Measurements from ENCODE around the gene SF3B6. TPM values are rescaled to one million over a fixed set of nuclear protein-coding genes. Genes with fewer than 3 reads are reported as not detected.
"Not testable (repeated sequence)": the region's sequence is repeated elsewhere in the genome, so short reads cannot be mapped to it uniquely, and the experiment has no call there.

Gene SF3B6
- total RNA-seq, 4 donors from 2014 or later = 72.1 to 101 (median 85.6) TPM

DNA sequence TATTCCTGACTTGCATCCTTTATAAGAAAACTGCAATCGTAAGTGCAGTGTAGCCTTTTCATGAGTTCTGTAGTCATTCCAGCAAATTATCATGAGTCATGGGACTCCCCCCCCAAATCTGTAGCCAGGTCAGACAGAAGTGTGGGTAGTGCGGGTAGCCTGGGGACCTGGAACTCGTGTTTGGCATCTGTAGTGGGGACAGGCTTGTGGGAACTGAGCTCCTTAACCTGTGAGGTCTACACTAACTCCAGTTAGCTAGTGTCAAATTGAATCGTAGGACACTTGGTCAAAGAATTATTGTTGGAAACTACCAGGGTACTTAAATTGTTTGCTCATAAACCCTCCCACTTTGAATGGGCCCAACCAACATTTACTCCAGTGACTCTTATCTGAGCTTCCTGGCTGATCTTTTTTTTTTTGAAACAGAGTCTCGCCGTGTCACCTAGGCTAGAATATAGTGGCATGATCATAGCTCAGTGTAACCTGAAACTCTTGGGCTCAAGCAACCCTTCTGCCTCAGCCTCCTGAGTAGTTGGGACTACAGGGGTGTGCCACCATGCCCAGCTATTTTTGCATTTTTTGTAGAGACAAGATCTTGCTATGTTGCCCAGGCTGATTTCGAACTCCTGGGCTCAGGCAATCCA is 34.7 kb upstream of the SF3B6 start:
- Histone ChIP-seq H3K27ac (no peak overlapping the region), H3K9me3 (no peaks in the 10 kb centered on the region), H3K4me3 (no peak overlapping the region), H3K27me3 (no peaks in the 10 kb centered on the region), H3K36me3 (peaks cover 3% of the 10 kb centered on the region), H3K4me1 (no peaks in the 10 kb centered on the region)
- WGBS = 80% methylated on average over 7 of the region's 7 CpGs
- TF ChIP-seq, protein P1, sequence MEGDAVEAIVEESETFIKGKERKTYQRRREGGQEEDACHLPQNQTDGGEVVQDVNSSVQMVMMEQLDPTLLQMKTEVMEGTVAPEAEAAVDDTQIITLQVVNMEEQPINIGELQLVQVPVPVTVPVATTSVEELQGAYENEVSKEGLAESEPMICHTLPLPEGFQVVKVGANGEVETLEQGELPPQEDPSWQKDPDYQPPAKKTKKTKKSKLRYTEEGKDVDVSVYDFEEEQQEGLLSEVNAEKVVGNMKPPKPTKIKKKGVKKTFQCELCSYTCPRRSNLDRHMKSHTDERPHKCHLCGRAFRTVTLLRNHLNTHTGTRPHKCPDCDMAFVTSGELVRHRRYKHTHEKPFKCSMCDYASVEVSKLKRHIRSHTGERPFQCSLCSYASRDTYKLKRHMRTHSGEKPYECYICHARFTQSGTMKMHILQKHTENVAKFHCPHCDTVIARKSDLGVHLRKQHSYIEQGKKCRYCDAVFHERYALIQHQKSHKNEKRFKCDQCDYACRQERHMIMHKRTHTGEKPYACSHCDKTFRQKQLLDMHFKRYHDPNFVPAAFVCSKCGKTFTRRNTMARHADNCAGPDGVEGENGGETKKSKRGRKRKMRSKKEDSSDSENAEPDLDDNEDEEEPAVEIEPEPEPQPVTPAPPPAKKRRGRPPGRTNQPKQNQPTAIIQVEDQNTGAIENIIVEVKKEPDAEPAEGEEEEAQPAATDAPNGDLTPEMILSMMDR (IDR thresholded peaks at IDR 0.05) = no peak
- no peak for TF ChIP-seq POLR2A (IDR thresholded peaks at IDR 0.05)
- TF ChIP-seq EP300 (IDR thresholded peaks at IDR 0.05) = no peak
- TF ChIP-seq POLR2AphosphoS5 (IDR thresholded peaks at IDR 0.05) = no peak
- DNase-seq (ENCODE audit: low spot score in 2 of 2) = no peak

DNA sequence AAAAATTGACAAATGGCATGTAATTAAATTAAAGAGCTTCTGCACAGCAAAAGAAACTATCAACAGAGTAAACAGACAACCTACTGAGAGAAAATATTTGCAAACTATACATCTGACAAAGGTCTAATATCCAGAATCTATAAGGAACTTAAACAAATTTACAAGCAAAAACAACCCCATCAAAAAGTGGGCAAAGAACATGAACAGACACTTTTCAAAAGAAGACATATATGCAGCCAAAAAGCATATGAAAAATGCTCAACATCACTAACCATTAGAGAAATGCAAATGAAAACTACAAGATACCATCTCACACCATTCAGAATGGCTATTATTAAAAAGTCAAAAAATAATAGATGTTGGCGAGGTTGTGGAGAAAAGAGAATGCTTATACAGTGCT is 33.3 kb upstream of the SF3B6 start:
- H3K27me3 ChIP-seq; H3K36me3 ChIP-seq; DNase-seq (ENCODE audit: low spot score in 2 of 2); H3K27ac ChIP-seq; H3K4me1 ChIP-seq; H3K4me3 ChIP-seq; H3K9me3 ChIP-seq: not testable (repeated sequence)
- 96% methylated on average over 1 of the region's 1 CpG for WGBS

DNA sequence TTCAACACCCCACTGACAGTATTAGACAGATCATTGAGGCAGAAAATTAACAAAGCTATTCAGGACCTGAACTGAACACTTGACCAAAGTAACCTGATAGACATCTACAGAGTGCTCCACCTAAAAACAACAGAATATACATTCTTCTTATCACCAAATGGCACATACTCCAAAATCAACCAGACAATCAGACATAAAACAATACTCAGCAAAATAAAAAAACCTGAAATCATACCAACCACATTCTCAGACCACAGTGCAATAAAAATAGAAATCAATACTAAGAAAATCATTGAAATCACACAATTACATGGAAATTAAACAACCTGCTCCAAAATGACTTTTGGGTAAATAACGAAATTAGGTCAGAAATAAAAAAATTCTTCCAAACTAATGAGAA is 31.2 kb upstream of the SF3B6 start:
- no peak overlapping the region for H3K4me3 ChIP-seq
- 46% methylated on average over 1 of the region's 1 CpG for WGBS
- no peak for TF ChIP-seq POLR2AphosphoS5 (IDR thresholded peaks at IDR 0.05)
- no peak for TF ChIP-seq POLR2A (IDR thresholded peaks at IDR 0.05)
- no peak for TF ChIP-seq EP300 (IDR thresholded peaks at IDR 0.05)
- TF ChIP-seq, protein P1 (IDR thresholded peaks at IDR 0.05) = no peak
- H3K36me3 ChIP-seq = no peaks in the 10 kb centered on the region
- no peaks in the 10 kb centered on the region for H3K27me3 ChIP-seq
- H3K4me1 ChIP-seq = no peaks in the 10 kb centered on the region
- no peak overlapping the region for H3K27ac ChIP-seq
- DNase-seq (ENCODE audit: low spot score in 2 of 2) = no peak
- no peaks in the 10 kb centered on the region for H3K9me3 ChIP-seq

DNA sequence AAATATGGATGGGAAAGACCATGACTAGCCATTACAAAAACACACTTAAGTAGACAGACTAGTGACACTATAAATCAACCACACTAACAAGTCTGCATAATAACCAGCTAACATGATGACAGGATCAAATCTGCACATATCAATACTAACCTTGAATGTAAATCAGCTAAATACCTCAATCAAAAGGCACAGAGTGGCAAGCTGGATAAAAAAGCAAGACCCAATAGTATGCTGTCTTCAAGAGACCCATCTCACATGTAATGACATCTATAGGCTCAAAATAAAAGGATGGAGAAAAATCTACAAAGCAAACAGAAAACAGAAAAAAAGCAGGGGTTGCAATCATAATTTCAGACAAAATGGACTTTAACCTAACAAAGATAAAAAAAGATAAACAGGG is 30.7 kb upstream of the SF3B6 start:
- Histone ChIP-seq H3K27me3 (no peaks in the 10 kb centered on the region), H3K4me1 (no peaks in the 10 kb centered on the region)
- TF ChIP-seq, protein P1 (IDR thresholded peaks at IDR 0.05) = no peak
- TF ChIP-seq POLR2A (IDR thresholded peaks at IDR 0.05) (no peak), POLR2AphosphoS5 (IDR thresholded peaks at IDR 0.05) (no peak)

DNA sequence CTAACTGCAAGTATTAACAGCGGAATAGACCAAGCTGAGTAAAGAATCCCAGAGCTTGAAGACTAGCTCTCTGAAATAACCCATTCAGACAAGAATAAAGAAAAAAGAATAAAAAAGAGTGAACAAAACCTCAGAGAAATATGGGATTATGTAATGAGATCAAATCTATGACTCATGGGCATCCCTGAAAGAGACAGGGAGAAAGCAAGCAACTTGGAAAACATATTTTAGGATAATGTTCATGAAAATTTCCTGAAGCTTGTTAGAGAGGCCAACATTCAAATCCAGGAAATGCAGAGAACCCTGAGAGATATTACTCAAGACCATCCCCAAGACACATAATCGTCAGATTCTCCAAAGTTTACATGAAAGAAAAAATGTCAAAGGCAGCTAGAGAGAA is 29.7 kb upstream of the SF3B6 start:
- 46% methylated on average over 2 of the region's 2 CpGs for WGBS
- TF ChIP-seq POLR2AphosphoS5 (IDR thresholded peaks at IDR 0.05) (no peak), EP300 (IDR thresholded peaks at IDR 0.05) (no peak), POLR2A (IDR thresholded peaks at IDR 0.05) (no peak)
- TF ChIP-seq, protein P1 (IDR thresholded peaks at IDR 0.05) = no peak

More for the DNA sequence above, 30.7 kb upstream of the SF3B6 start:
- Histone ChIP-seq H3K36me3 (no peaks in the 10 kb centered on the region), H3K9me3 (no peaks in the 10 kb centered on the region), H3K4me3 (no peak overlapping the region), H3K27ac (no peak overlapping the region)
- DNase-seq (ENCODE audit: low spot score in 2 of 2) = no peak

DNA sequence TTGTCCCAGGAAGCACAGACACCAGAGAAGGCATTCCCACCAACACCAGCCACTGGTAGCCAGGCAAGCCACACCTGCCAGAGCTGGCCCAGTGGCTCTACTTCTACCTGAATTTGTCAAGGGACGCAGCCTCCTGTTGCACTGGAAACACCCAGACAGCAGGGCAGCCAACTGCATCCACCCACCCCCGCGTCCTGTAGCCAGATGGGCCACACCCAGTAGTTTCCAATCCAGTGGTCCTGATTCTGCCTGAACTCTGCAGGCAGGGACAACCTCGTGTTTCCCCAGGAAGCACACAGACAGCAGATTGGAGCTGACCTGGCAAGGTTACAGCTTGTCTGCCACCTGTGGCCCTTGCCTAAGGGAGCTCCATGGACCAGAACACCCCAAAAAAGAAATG is 28.8 kb upstream of the SF3B6 start:
- H3K9me3 ChIP-seq = no peaks in the 10 kb centered on the region
- no peak for DNase-seq (ENCODE audit: low spot score in 2 of 2)
- H3K27me3 ChIP-seq = no peaks in the 10 kb centered on the region
- H3K27ac ChIP-seq = no peak overlapping the region
- TF ChIP-seq POLR2AphosphoS5 (IDR thresholded peaks at IDR 0.05) (no peak), EP300 (IDR thresholded peaks at IDR 0.05) (no peak), POLR2A (IDR thresholded peaks at IDR 0.05) (no peak)
- TF ChIP-seq, protein P1 (IDR thresholded peaks at IDR 0.05) = no peak
- no peaks in the 10 kb centered on the region for H3K36me3 ChIP-seq
- H3K4me1 ChIP-seq = no peaks in the 10 kb centered on the region
- H3K4me3 ChIP-seq = no peak overlapping the region
- WGBS = 60% methylated on average over 4 of the region's 4 CpGs

More for the DNA sequence above, 29.7 kb upstream of the SF3B6 start:
- Histone ChIP-seq H3K36me3 (no peaks in the 10 kb centered on the region), H3K4me1 (no peaks in the 10 kb centered on the region), H3K27me3 (no peaks in the 10 kb centered on the region), H3K27ac (no peak overlapping the region), H3K9me3 (no peaks in the 10 kb centered on the region), H3K4me3 (no peak overlapping the region)
- DNase-seq (ENCODE audit: low spot score in 2 of 2) = no peak

Data from suprapubic skin (tissue), 4 donors.